PC-9 (cell line): ENCODE results near the gene CEP89. TPM values are rescaled to one million over a fixed set of nuclear protein-coding genes. Genes with fewer than 3 reads are reported as not detected.

Experiments used
- BruUV-seq: library from RNA; stranded (reverse); fragments of 400-500 nt; replicated peaks from 2 replicates; lab custom pipeline; 2021; lab: Mats Ljungman, UMichigan
- CTCF ChIA-PET: fragments of 300-600 bp; sonication (Branson Sonifier 250); formaldehyde crosslinking; loops from one replicate; lab custom pipeline; 2022; ENCODE audit warnings: antibody characterized with exemption; lab: Charles Lee
- POLR2A ChIA-PET: fragments of 300-600 bp; sonication (Branson Sonifier 250); formaldehyde crosslinking; loops from one replicate; lab custom pipeline; 2022; ENCODE audit warnings: antibody characterized with exemption; ENCODE audit not compliant: unreplicated experiment; lab: Charles Lee
- DNase-seq, 2 experiments: peaks; one replicate each; pipeline versions ENCODE4 v3.0.0 to v3.0.0-alpha.2; 2015 to 2022; ENCODE audit warnings: mixed read lengths in 1 of 2
- H2AFZ ChIP-seq: fragments of 200-600 bp; sonication (generic); 2 replicates; pipeline ENCODE4 v1.8.1; 2017; ENCODE audit warnings: antibody characterized with exemption
- H3F3A ChIP-seq: fragments of 200-600 bp; sonication (generic); 2 replicates; pipeline ENCODE4 v1.8.1; 2017; ENCODE audit warnings: antibody characterized with exemption, mild to moderate bottlenecking, low read depth; ENCODE audit not compliant: insufficient read depth
- H3K27ac ChIP-seq: fragments of 200-600 bp; sonication (generic); 2 replicates; pipeline ENCODE4 v1.6.1; 2016; ENCODE audit warnings: mixed run types
- H3K27me3 ChIP-seq: fragments of 200-600 bp; sonication (generic); 2 replicates; pipeline ENCODE4 v1.6.1; 2016; ENCODE audit warnings: low read depth, mixed run types; ENCODE audit not compliant: insufficient read depth
- H3K36me3 ChIP-seq: fragments of 200-600 bp; sonication (generic); 2 replicates; pipeline ENCODE4 v1.6.1; 2016; ENCODE audit warnings: low read depth, mixed run types
- H3K4me1 ChIP-seq: fragments of 200-600 bp; sonication (generic); replicated peaks from 2 replicates; pipeline ENCODE4 v1.6.1; 2016; ENCODE audit warnings: mixed run types; ENCODE audit not compliant: insufficient read depth
- H3K4me2 ChIP-seq: fragments of 200-600 bp; sonication (generic); 2 replicates; pipeline ENCODE4 v1.6.1; 2017; ENCODE audit warnings: mixed run types
- H3K4me3 ChIP-seq: fragments of 200-600 bp; sonication (generic); 2 replicates; pipeline ENCODE4 v1.6.1; 2016; ENCODE audit warnings: mixed run types
- H3K79me2 ChIP-seq: fragments of 200-600 bp; sonication (generic); 2 replicates; pipeline ENCODE4 v1.6.1; 2017; ENCODE audit warnings: low read depth, mixed run types
- H3K9me2 ChIP-seq: fragments of 200-600 bp; sonication (generic); 2 replicates; pipeline ENCODE4 v1.8.1; 2017; ENCODE audit warnings: mild to moderate bottlenecking; ENCODE audit not compliant: insufficient read depth
- H3K9me3 ChIP-seq: fragments of 200-600 bp; sonication (generic); 2 replicates; pipeline ENCODE4 v1.8.1; 2016; ENCODE audit warnings: low read depth; ENCODE audit not compliant: insufficient read depth
- H4K20me1 ChIP-seq: fragments of 200-600 bp; sonication (generic); 2 replicates; pipeline ENCODE4 v1.8.1; 2017; ENCODE audit not compliant: insufficient read depth
- EZH2 ChIP-seq: fragments of 200-600 bp; sonication (generic); IDR thresholded peaks from 2 replicates; pipeline ENCODE4 v1.8.0; 2017; ENCODE audit warnings: antibody characterized with exemption, low read depth
- intact Hi-C: fragments of 100-400 bp; cut with micrococcal nuclease; formaldehyde crosslinking; loops from one replicate; pipeline ENCODE4 v1.10.0; 2022; ENCODE audit not compliant: unreplicated experiment
- total RNA-seq: library from RNA; stranded (reverse); gene quantifications from 2 replicates; pipeline ENCODE4 v1.2.3, GENCODE V29; 2021
- TF ChIP-seq, protein P1 (sequence below): fragments of 200-600 bp; sonication (generic); conservative IDR thresholded peaks from 2 replicates; pipeline ENCODE4 v1.6.1; 2017; ENCODE audit warnings: mixed run types, antibody characterized with exemption, mild to moderate bottlenecking, moderate library complexity

Gene CEP89
- total RNA-seq, 1 experiment from 2014 or later, result 33.6 TPM

- Histone ChIP-seq H3F3A (no peaks in the 10 kb centered on the region), H2AFZ (no peak overlapping the region), H3K9me2 (no peaks in the 10 kb centered on the region), H4K20me1 (no peaks in the 10 kb centered on the region), H3K4me2 (no peak overlapping the region), H3K27me3 (no peaks in the 10 kb centered on the region), H3K4me3 (no peak overlapping the region), H3K36me3 (no peaks in the 10 kb centered on the region), H3K79me2 (no peaks in the 10 kb centered on the region), H3K4me1 (no peaks in the 10 kb centered on the region), H3K9me3 (no peaks in the 10 kb centered on the region), H3K27ac (no peak overlapping the region)
- ChIA-PET CTCF (no interaction called here), POLR2A (no interaction called here)
- no TSS peak for BruUV-seq
- TF ChIP-seq, protein P1, sequence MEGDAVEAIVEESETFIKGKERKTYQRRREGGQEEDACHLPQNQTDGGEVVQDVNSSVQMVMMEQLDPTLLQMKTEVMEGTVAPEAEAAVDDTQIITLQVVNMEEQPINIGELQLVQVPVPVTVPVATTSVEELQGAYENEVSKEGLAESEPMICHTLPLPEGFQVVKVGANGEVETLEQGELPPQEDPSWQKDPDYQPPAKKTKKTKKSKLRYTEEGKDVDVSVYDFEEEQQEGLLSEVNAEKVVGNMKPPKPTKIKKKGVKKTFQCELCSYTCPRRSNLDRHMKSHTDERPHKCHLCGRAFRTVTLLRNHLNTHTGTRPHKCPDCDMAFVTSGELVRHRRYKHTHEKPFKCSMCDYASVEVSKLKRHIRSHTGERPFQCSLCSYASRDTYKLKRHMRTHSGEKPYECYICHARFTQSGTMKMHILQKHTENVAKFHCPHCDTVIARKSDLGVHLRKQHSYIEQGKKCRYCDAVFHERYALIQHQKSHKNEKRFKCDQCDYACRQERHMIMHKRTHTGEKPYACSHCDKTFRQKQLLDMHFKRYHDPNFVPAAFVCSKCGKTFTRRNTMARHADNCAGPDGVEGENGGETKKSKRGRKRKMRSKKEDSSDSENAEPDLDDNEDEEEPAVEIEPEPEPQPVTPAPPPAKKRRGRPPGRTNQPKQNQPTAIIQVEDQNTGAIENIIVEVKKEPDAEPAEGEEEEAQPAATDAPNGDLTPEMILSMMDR, result no peak
- no peak for TF ChIP-seq EZH2
- intact Hi-C loops, result no loop called here
- no peak for DNase-seq
These were observed 90.0 kb downstream of the CEP89 start for GRCh38 chr19:32881766-32882165.

GRCh38 chr19:32880622-32881021 lies 91.1 kb downstream of the CEP89 start:
- no TSS peak for BruUV-seq
- POLR2A ChIA-PET, result no interaction called here
- intact Hi-C loops, result no loop called here

GRCh38 chr19:32879741-32880140 lies 92.0 kb downstream of the CEP89 start:
- Histone ChIP-seq H2AFZ (no peak overlapping the region), H3K9me3 (no peaks in the 10 kb centered on the region), H3F3A (no peaks in the 10 kb centered on the region), H3K4me3 (no peak overlapping the region), H3K79me2 (no peaks in the 10 kb centered on the region), H3K4me1 (no peaks in the 10 kb centered on the region), H3K9me2 (no peaks in the 10 kb centered on the region), H4K20me1 (no peaks in the 10 kb centered on the region), H3K4me2 (no peak overlapping the region), H3K27ac (no peak overlapping the region), H3K27me3 (no peaks in the 10 kb centered on the region), H3K36me3 (no peaks in the 10 kb centered on the region)
- CTCF ChIA-PET, result no interaction called here
- TF ChIP-seq, protein P1, result no peak
- TF ChIP-seq EZH2, result no peak
- no peak for DNase-seq
- POLR2A ChIA-PET, result no interaction called here
- no TSS peak for BruUV-seq
- intact Hi-C loops, result no loop called here

More at GRCh38 chr19:32880622-32881021, 91.1 kb downstream of the CEP89 start:
- no peak overlapping the region for H3K4me2 ChIP-seq
- H4K20me1 ChIP-seq, result no peaks in the 10 kb centered on the region
- no peaks in the 10 kb centered on the region for H3K36me3 ChIP-seq
- no peaks in the 10 kb centered on the region for H3K9me2 ChIP-seq
- TF ChIP-seq, protein P1, result no peak
- no peak for TF ChIP-seq EZH2
- CTCF ChIA-PET, result no interaction called here
- no peaks in the 10 kb centered on the region for H3F3A ChIP-seq
- no peak for DNase-seq
- no peak overlapping the region for H3K27ac ChIP-seq
- no peaks in the 10 kb centered on the region for H3K27me3 ChIP-seq
- H3K79me2 ChIP-seq, result no peaks in the 10 kb centered on the region
- H2AFZ ChIP-seq, result no peak overlapping the region
- no peaks in the 10 kb centered on the region for H3K4me1 ChIP-seq
- no peaks in the 10 kb centered on the region for H3K9me3 ChIP-seq
- no peak overlapping the region for H3K4me3 ChIP-seq
